Measurements from ENCODE around the gene PDZD2.
A peak's percentile ranks its signal among the peaks of the same experiment; 100 is the strongest.

The PDZD2 gene

DNA sequence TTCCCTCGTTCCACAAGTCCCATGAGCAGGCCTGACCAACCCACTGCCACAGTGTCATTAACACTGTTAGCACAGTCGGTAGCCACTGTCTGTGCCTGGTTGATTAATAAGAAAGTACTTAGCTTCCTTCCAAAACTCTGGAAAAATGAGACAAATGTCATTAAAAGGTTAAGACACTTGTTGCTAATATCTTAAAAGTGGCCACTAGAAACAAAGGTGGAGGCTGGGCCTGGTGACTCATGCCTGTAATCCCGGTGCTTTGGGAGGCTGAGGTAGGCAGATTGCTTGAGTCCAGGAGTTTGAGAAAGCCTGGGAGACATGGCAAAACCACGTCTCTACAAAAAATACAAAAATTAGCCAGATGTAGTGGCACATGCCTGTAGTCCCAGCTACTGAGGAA is 194.0 kb downstream of the PDZD2 start:
- no peak for DNase-seq

DNA sequence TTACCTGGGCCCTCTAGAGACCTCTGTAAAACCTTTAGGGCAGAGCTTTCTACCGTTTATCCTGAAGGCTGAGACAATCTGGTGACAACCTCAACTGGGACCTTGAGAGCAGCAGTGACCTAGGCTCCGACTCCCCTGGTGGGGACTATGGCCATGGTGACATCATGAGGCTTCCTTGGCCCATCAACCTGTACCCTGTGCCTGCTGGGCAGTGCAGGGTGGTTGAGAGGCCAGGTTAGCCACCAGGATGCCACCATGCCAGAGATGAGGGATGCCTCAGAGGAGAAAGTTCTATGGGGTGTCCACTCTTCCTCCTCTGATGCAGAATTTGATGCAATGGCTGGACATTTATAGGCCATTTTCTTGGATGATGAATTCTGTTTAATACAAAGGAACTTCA is 194.8 kb downstream of the PDZD2 start:
- no peak for DNase-seq

DNA sequence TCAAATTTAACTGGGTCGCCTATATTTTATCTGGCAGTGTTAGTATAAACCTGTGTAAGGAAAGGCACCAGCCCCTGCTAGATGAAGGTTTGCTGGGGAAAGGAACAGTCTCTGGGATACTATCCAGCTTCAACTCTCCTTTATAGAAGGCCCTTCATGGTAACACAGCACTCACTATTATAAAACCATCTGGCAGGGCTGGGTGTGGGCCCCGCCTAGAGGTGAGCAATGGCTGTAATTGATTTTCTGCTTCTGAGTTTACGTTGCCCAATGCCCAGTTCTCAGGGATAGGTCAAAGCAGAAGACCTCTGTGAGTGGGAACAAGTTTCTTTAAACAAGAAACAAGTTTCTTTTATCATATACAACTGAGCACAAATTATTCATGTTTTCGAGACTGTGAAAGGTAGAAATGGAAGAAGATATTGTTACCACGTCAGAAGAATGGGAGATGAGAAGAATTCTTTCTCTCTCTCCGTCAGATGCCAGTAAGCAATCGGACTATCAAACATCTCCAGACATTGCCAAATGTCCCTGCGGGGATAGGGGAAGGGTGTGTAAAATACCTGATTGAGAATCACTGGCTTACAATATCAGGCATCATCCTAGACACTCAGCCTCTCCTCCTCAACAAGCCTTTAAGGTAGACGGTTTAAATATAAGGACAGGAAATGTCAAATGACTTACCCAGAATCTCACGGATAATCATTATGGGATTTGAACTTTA is 205.9 kb downstream of the PDZD2 start:
- DNase-seq = peak in 1 of 2 experiments; percentile 8

DNA sequence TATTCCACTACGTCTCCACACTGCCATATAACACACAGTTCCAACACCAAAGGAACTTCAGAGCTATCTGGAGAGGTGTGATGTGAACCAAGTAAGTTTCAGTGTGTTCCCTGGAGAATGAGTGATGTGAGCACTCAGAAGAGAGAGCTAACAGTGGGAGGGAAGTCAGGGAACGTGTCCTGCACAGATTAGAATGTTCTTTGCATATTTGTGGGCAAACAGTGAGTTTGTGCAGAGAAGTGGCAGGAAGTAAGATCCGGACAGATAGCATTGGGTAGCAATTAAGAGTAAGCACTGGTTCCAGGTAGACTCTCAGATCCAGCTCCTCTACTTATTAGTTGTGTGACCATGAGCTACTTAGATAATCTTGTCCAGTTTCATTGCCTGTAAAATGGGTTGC is 206.4 kb downstream of the PDZD2 start:
- DNase-seq = no peak

DNA sequence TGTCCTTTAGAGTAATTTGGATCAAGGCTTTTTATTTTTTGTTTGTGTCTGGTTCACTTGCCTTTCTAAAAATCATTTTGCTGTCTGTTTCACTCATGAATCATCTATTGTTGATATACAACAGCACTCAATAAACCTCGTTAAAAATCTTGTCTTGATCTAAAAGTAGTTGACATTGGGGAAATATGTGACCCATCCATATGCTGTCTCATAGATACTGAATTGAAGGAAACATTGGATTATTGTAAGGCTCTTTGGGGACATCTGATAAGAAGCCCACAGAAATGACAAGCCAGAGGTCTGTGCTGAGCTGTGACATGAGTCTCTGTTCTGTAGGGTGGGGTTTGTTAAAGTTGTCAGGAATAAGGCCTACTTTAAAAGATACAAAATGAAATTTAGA is 208.0 kb downstream of the PDZD2 start:
- DNase-seq = no peak

DNA sequence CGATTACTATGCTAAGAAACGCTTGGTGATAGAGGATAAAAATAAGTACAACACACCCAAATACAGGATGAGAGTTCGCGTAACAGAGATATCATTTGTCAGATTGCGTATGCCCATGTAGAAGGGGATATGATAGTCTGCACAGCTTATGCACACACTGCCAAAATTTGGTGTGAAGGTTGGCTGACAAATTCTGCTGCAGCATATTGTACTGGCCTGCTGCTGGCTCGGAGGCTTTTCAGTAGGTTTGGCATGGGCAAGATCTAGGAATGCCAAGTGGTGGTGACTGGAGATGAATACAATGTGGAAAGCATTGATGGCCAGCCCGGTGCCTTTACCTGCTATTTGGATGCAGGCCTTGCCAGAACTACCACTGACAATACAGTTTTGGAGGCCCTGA is 208.4 kb downstream of the PDZD2 start:
- DNase-seq = no peak

DNA sequence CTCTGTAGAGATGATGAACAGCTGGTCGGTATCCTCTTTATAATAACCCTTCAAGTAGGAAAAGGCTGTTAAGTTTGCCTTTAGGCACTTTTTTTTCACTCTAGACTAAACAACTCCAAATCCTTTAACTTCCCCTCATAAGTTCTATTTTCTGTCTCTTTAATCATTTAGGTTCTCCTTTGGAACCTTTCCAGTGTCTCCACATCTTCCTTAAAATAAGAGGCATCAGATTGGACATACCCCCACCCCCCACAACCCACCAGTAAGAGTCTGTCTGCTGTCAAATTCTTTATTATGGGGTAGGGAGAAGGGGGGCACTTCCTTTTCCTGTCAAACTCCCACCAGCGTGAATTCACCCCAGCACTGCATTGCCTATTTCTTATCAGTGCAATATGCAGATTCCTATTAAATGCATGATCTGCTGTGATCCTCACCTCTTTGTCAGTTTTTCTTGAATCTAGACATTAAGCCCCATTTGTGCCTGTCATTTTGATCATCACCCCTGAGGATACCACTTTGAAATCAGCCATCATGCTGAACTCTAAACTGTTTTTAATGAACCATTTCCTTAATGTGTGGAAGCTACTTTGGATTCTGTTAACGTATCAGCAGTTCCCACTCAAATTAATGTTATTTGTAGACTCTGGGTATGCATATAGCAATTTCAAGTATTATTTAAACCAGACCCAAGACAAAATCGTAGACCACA is 212.2 kb downstream of the PDZD2 start:
- DNase-seq = no peak

DNA sequence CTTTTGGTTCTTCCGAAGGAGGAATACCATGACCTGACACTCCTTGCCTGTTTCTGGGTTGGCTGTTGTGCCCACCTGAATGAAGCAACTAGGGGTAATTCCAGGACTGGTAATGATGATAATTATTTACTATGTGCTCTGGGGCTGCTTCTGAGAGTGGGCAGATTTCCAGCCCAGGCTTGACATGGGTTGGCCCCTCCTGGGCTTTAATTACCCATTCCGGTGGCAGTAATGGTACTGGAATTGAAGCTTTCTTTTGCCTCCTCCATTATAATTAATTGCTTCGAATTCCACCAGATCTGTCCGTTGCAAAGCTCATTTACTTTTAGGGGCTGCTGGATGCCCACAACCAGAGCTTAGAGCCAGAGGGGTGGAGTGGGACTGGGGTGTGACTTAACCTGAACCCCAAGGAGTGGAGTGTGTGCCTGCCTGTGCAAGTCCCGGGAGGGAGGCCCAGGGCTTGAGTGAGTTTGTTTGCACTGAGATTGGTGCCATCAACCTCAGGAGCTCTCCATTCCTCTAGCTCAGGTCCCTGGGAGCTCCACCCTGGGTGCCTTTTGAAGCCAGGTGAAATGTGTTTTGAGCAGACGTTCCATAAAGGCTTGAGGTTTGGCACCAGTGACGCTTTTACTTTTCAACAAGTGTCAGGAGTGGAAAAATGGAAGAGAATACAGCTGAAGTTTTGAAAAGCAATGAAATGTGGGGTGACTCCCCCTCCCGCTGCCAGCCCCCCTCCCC is 214.6 kb downstream of the PDZD2 start:
- DNase-seq = no peak

DNA sequence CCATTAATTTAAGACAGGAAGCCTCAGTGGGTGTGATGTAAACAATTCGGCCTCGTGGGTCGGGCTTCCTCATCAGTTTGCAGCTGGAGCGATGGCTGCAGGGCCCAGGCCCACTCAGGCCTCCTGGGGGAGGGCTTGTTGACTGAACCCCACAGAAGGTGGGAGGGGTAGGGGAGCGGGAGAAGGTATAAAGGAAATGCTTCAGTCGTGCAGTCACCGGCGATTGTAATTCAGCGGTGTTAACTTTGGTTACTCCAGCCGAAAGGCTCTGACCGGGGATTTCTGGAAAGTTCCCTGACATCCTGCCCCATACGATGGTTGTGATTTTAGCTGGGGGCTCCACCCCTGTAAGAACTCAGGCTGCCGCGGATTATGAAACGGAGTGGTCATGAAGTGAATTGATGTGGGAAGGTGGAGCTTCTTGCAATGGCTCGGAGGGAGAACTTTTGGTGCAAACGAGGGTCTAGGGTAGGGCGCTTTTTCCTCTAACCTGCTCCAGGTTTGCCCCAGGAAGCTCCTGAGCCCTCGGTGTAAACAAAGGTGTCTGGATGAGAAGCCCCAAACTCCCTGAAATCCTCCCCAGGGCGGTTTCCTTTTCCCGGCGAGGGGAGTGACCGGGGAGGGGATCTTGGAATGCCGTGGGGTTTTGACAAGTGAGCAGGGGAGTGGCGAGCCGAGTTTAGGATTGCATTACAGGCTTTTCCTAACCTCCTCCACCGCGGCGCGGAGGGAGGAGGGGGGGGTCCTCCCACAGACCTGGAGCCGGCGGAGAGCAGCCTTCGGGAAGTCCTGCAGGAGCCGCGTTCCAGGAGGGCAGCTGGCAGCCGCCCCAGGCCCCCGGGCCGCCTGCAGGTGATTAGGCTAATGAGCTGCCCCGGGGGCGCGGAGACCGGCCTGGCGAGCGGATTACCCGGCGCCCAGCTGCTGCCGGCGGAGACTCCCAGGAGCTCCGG is 215.5 kb downstream of the PDZD2 start:
- no peak for DNase-seq

DNA sequence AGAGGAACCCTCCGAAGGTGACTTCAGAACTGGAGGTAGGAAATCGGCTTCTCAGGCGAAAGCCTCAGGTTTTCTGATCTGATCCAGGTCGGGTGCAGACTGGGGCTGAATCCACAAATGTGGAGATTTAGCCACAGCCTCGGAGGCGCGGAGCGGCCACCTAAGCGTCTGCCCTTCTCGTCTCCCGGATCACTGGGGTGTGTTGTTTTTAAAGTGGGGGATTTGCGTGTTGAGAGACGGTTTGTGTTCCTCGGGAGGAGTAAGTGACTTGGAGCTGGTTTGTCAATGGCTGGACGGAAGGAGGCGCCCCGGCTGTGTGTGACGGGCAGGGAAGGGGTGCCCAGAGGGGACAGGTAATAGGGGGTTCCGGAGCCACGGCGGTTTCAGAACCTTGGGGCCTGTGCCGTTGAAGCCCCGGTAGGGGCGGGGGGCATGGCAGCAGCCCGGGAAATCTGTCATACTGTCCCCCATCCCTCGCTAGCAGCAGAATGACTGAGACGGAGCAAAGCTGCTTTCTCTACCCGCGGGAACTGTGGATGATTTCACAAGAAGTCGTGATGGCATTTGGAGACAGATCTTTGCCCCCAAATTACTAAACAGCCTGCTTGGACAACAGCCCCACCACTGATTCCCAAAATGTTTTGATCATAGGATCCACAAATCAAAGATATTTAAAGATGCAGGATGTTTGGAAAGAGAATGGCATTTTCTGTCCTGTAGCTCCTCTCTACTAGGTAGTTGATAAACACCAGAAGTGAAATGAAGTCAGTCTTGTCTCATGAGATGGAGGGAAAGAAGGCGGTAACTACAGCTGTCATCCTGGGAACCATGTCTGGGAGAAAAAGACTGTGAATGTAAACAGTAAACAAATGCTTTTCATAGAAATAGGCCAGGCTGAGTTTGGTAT is 216.5 kb downstream of the PDZD2 start:
- DNase-seq = no peak

DNA sequence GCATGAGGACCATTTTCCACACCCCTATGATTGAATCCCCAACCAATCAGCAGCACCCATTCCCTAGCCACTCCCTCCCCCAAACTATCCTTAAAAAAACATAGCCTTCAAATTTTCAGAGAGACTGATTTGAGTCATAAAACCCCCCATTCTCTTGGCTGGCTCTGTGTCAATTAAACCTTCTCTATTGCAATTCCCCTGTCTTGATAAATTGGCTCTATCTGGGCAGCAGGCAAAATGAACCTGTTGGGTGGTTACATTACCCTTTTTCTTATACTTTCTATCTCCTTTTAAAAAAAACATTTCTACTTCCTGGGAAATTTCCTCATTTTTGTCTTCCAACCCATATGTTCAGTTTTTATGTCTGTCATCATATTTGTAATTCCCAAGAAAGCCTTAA is 220.2 kb downstream of the PDZD2 start:
- DNase-seq = no peak

DNA sequence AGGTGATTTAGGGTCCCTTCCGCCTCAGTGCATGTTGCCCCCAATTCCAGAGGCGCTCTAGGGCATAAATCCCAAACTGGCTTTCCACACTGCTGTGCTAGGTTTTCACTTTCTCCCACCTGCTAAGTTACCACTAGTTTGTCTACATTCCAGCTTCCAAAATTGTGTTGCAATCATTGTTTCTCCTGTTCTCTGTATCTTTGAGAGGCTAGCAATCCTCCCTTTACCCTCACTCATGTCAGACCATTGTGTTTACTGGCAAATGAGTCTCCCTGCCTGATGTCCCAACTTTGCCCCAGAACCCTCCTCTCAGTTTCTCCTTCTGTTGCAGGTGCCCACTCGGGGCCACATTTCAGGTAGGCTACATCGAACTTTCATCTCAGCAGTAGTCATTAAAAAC is 221.3 kb downstream of the PDZD2 start:
- no peak for DNase-seq

DNA sequence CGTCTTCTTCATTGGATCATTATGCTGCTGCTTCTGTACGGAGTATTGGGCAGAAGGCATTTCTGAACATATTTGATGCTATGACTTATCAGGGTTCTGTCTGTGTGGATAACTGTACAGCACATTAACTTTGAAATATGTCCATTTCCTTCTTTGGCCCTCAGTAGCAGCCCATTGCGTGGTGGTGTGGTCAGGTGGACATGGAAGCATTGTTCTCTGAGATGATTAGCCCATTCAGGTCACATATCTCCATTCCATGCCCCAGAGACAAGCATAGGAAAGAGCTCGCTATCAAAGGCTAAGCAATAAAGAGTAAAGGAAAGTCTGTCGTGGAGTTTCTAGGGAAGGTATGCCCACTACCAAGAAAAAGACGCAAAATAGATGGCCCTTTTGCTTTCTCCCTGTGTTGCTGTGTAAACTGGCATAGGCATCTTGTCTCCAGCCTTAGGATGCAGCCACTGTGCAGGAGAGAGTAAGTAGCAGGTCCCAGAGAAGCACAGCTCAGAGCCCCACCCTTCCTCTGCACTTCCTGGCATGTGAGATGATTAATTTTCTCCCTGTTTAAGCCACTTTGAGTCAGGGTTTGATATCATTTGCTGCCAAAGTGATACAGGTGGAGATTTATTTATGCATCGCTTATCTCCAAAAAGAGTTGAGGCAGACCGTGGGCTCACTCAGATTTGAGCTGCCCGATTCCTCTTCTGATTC is 221.9 kb downstream of the PDZD2 start:
- no peak for DNase-seq

DNA sequence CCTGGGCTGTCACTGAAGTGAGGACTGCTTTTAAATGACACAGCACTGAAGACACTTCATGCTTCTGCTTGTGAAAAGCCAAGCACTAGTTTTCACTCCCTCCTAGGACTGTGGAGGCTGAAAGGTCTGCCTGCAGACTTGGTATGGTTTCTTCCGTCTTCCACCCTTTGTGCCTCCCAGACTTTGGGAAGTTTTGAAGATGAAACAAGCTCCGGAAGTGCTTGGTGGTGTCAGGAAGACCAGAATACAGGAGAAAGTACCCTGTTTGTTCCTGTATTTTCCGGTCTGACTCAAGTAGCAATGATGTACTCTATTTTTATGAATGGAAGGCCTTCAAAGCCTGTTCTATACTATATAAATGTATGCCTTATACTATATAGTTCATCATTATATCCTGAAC is 222.7 kb downstream of the PDZD2 start:
- DNase-seq = no peak

DNA sequence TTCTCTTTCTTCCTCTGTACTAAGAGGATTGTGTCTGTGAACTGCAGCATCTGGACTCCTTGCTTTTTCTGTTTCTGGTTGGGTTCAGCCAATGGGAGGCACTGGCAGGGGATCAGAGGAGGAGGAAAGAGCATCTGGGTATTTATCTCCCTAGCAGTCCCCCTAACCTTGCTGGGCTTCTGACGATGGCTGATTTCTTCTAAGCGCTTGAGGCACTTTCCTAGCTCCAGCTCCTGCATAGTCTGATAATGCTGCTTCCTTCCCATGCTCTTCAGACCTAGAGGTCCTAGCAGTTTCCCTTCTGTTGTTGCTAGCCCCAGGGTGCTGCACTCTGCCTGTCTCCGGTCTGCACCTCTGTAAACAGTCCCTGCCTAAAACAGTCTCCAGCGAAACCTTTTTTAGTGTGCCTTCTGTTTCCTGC is 225.1 kb downstream of the PDZD2 start:
- DNase-seq = no peak

DNA sequence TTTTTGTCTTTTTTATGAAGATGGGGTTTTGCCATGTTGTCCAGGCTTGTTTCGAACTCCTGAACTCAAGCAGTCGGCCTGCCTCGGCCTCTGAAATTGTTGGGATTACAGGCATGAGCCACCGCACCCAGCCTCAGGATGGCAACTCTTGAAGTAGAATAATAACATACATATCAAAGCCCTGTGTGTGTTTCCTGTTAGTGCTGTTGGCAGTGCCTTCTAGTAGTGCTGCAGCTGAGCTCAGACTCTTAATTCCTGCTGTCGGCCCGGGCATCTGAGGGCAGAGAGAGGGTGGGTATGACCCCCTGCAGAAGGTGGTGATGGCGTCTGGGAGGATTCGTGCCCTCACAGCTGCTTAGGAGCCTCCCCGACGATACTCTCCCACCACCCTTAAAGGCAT is 227.2 kb downstream of the PDZD2 start:
- DNase-seq = no peak

DNA sequence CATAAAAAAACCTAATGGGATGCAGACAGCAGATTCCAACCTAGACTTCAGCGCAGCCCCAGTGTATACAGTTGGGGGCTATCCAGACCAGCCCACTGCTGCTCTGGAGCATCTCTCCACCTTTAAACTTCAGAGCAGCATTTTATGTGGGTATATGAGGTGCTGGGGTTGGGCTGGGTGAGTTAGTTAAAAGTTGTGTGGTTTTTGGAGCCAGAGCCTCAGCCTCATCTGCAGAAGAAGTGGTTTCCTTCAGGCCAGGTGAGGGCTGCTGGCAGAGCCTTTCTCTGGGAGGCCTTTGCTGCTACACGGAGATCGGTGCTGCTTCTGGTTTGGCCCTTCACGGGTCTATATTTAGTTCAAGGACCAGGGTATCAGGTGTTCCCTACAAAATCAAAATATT is 228.3 kb downstream of the PDZD2 start:
- DNase-seq = no peak

DNA sequence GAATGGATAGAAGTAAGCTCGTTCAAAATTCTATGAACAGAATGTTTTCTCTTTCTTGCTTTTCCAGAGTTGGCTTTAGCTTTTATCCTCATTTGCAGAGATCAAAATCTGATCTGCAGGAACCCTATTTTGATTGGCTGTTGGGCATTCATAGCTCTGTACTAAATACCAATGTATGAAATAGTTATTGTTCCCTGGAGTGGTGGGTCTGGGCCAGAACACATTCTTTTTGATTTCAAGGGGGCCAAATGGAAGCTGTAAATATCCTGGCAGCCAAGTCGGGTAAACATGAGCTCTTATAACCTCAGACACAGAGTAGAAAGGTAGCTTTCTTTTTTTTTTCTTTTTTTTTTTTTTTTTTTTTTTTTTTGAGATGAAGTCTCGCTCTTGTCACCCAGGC is 241.5 kb downstream of the PDZD2 start:
- DNase-seq = no peak

DNA sequence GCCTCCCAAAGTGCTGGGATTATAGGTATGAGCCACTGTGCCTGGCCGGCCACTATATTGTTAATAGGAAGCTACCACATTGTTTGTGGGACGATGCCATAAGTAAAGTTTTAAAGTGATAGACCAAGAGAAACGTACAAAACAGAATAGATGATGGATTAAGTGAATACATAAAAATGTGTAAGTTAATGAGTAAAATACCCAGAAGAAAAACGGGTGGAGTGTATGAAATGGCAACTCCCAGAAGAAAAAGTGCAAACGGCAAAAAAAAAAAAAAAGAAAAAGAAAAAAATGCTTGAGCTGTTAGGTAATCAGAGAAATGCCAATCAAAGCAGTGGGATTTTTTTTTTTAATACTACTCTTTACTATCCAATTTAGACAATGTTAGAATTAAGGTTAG is 246.0 kb downstream of the PDZD2 start:
- no peak for DNase-seq

DNA sequence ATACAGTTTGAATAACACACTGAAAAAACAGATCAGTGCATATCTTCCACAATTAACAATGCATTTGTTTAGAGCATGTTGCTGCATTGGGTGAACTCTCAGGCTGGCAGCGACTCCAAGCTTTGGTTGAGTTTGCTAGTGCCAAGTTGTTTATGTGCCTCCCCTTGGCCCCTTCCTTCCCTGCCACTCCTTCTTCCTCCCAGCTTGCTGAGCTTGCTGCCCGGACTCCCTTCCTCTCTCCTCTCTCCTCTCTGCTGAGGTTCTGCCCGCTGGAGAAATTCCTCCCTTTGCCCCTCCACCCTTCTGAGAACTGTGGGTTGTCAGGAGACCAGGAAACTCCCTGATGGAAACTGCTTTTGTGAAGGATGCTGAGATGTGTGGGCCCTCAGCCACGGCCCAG is 247.3 kb downstream of the PDZD2 start:
- no peak for DNase-seq

DNA sequence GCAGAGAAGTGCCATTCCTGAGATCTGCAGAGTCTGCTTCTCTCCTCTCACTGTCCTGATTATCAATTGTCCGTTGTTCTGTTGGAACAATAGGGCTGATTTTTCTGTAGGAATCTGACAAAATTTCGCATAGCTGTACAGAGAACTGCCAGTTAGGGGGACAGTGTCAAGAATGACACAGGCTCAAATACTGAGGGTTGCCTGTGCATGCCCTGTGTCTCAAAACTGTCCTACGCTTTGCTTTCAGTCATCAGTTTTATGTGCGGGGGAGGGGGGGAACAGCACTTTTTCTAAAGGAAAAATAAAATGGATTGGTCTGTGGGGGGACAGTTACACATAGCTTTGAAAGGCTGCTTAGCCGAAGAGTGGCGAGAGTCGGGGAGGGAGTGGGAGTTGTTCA is 248.6 kb downstream of the PDZD2 start:
- DNase-seq = no peak

Data from SHP77 (cell line).